Activated CD4-positive, CD25-positive, alpha-beta regulatory T cell treated with anti-CD3 and anti-CD28 coated beads, Interleukin-2, amount 50 U/mL, for 24 hours (primary cell): ENCODE data around the gene IST1.
A peak's percentile ranks its signal among the peaks of the same experiment; 100 is the strongest.

Experiments
- ATAC-seq, 2 donors: fragments of 150-1000 bp; cut with Tn5 transposase; one replicate each; pipeline ENCODE4 v1.10.0; 2021; ENCODE audit warnings: mild to moderate bottlenecking in 1 of 2, moderate library complexity in 1 of 2

The IST1 gene

GRCh38 chr16:71920658-71921057, 25.3 kb downstream of the IST1 start:
- ATAC-seq: no peak

GRCh38 chr16:71923941-71924690, 28.8 kb downstream of the IST1 start:
- ATAC-seq: no peak

GRCh38 chr16:71924710-71925109, 29.4 kb downstream of the IST1 start:
- ATAC-seq: no peak

GRCh38 chr16:71927383-71927782, 32.1 kb downstream of the IST1 start:
- peak in 1 of 2 donors; percentile 33 for ATAC-seq

DNA sequence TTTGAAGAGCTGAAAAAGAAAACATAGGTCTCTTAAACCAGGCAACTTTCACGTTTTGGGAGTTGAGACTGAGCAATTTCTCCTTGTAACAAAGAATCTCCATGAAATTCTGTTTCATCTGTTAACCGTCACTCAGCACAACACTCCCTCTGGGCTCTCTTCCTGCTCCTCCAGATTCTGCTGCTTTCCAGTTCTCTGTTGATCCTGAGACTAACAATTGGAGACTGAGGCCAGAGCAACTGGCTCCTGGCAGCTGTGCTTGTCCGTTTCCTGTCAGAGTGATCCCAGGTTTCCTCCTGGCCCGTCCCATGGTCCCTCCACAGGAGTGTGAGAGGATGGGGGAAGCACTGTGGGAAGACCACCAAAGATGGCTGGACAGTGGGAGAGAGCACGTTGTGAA, 32.5 kb downstream of the IST1 start:
- no peak for ATAC-seq

DNA sequence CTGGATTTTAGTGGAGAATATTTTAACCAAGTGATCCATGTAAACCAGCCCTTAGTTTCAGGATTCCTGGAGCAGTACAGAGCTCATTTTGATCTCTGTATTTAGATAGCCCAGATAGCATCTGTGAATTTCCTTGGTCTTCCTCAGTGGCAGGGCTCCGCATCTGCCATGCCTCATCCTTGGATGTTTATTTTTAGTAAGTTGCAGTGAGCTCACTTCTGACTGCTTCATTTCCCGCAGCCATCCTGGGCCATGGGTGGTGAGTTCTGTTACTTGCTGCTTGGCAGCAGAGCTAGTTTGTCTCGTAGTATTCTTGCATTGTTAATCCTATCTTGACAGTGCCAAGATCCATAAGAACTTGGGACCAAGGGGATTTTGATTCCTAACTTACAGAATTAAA, 33.7 kb downstream of the IST1 start:
- no peak for ATAC-seq

- ATAC-seq: no peak
Observed at GRCh38 chr16:71930013-71930563, 34.8 kb downstream of the IST1 start.

DNA sequence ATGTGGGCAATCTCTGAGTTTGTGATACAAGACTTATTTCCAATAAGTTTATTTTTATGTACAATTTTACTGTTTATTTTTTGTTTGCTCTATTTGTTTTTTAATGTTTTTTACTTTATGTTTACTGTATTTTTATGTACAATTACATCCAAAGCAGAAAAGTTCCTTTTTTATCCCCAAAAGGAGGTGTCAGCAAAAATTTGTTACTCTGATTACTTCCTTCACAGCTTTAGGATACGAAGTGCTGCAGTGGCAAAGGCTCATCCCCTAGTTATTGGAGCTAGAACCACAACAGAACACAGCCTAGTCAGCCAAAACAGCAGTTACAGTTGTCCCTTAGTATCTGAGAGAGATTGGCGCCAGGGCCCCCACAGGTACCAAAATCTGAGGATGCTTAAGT, 35.7 kb downstream of the IST1 start:
- no peak for ATAC-seq

GRCh38 chr16:71931599-71931998, 36.3 kb downstream of the IST1 start:
- ATAC-seq: no peak

GRCh38 chr16:71933017-71933416, 37.7 kb downstream of the IST1 start:
- ATAC-seq: no peak

DNA sequence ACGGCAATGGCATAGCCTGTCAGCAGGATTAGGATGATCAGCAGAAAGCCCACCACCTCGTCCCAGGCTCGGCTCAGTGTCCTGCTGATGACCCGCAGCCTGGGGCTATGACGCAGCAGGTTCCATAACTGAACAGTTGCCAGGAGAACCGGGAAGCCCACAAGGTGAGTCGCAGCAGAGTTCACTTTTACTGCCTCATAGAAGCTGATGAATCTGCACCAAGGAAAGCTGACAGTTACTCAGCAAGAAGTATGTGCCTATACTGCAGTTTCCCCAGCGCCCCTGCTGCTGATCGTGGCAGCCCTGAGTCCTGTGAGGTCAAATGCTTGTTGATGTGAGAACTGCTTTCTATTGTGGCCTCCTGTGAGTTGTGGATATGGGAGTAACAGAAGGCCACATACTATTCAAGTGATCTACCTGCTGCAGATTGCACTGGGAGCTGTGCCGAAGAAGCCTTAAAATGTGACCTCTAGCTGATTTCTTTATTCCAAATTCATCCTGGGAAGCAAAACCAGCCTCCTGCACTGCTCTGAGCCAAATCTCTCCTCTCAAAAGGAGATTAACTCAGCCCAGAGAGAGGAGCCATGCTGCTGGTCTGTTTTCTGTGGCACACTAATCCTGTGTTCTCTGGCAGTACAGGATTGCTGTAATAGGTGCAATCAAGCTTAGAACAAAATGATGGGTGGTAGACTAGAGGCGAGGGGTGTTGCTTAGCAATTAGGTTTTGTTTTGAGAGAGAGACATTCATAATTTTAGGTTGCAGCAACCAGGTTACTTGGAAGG, 38.8 kb downstream of the IST1 start:
- no peak for ATAC-seq

- no peak for ATAC-seq
Observed at GRCh38 chr16:71937868-71938510, 42.7 kb downstream of the IST1 start.

GRCh38 chr16:71943887-71944286, 48.6 kb downstream of the IST1 start:
- ATAC-seq: no peak

- no peak for ATAC-seq
Observed at GRCh38 chr16:71945616-71946015, 50.3 kb downstream of the IST1 start.

GRCh38 chr16:71952825-71953224, 57.5 kb downstream of the IST1 start:
- no peak for ATAC-seq

- ATAC-seq: no peak
Observed at GRCh38 chr16:71954180-71954579, 58.8 kb downstream of the IST1 start.

DNA sequence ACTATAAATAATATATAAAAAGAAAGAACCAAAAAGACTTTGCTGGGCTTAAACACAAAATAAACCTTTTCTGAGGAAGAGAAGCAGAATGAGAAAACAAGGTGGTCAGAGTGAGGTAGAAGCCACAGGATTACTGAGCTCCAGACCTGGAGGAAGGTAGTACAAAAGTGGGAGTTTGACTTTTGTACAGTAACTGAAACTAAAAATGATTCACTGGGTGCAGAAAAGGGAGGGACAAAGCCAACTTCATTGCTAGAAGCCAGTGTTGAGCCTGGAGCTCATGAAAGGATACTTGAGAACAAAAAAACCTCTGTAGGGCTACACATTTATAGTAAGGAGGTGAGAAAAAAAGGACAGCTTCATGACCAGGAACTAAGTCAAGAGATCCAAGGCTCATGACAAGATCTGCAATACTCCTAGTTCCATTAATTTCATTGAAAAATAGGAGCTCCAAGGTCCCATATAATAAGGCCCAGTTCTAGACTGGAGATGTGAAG, 59.4 kb downstream of the IST1 start:
- ATAC-seq: no peak

DNA sequence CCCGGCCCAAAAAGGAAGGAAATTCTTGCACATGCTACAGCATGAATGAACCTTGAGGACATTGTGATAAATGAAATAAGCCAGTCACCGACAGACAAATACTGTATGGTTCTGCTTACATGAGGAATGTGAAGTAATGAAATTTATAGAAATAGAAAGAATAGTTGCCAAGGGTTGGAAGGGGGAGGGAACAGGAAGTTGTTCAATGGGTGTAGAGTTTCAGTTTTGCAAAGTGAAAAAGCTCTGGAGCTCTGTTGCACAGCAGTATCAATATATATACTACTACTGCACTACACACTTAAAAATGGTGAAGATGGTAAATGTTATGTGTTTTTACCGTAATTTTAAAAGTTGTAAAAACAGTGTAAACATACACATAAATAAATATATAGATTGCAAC, 61.2 kb downstream of the IST1 start:
- no peak for ATAC-seq

DNA sequence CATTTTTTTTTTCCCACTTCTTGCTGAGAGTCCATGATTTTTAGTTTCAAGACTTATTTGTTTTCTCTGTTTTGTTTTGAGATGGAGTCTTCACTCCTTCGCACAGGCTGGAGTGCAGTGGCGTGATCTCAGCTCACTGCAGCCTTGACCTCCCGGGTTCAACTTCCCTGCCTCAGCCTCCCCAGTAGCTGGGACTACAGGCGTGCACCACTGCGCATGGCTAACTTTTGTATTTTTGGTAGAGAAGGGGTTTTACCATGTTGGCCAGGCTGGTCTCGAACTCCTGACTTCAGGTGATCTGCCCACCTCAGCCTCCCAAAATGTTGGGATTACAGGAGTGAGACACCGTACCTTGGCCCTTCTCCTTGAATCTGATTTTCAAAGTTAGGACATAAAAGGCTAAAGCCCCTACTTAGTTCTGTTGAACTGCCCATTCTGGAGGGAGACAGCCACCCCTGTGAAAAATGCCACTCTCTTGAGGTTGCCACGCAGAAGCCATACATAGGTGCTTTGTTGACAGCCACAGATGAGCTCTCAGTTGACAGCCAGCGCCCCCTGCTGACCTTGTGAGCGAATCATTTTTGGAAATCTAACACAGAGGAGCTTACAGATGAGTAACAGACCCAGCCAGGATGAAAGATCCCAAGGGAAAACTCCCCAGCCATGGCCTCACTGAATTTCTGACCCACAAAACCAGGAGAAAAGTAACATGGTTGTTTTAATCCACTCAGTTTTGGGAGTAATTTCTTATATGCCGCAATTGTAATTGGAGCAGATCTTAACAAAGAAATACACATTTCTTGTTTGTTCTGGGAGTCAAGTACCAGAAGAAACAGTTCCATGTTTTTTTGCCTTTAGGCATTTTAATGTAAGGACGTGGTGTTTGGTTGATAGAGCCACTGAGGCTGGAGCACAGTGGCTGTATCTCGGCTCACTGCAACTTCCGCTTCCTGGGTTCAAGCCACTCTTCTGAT, 66.0 kb downstream of the IST1 start:
- ATAC-seq: peak; percentile 81 to 89

DNA sequence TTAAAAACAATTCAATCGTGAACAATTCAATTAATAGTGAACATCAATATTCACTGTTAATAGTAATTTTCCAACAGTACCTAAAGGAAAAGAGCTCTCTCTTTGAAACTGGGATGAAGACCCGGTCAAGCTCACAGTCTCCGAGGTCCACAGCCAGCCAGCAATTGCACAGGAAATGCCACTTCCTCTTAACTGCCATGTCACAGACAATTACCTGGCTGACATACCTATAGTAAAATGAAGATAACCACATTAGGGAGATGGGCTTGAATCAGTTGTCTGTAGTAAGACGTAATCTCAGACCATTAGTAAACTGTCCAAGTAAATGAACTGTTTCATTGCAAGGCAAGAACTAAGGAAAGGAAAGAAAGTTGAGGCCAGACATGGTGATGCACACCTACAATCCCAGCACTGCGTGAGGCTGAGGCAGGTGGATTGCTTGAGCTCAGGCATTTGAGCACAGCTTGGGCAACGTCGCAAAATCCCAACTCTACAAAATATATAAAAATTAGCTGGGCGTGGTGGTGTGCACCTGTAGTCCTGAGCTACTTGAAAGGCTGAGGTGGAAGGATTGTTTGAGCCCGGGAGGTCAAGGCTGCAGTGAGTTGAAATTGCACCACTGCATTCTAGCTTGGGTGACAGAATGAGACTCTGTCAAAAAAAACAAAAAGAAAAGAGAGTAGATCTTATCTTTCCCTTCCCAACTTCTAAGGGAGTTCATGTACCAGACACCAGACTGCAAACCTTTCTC, 68.0 kb downstream of the IST1 start:
- no peak for ATAC-seq

DNA sequence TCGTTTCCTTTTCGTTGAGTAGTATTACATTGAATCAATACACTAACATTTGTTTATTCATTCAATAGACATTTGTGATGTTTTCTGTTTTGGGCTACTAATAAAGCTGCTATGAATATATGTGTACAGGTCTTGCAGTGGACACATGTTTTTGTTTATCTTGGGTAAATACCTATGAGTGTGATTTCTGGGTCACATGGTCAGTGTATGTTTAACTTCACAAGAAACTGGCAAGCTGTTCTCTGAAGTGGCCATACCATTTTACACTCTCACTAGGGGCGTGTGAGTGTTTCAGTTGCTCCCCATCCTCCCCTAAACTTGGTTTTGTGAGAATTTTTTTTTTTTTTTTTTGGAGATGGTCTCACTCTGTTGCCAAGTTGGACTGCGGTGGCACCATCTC, 69.9 kb downstream of the IST1 start:
- no peak for ATAC-seq
